Activated CD8-positive, alpha-beta memory T cell treated with anti-CD3 and anti-CD28 coated beads, Interleukin-2, amount 10 ng/mL, durations not matched to agents 7 days and 5 days (primary cell): ENCODE measurements around the gene LEMD2. TPM values are rescaled to one million over a fixed set of nuclear protein-coding genes. Genes with fewer than 3 reads are reported as not detected.

Experiments used
- ATAC-seq: fragments of 150-1000 bp; cut with Tn5 transposase; one replicate; pipeline ENCODE4 v1.10.0; 2021; ENCODE audit warnings: moderate library complexity
- CTCF ChIA-PET: fragments of 350-600 bp; sonication (Branson Sonifier 250); formaldehyde crosslinking; loops from one replicate; lab custom pipeline; 2021; ENCODE audit warnings: antibody characterized with exemption; lab: Charles Lee
- DNase-seq: peaks from one replicate; pipeline ENCODE4 v3.0.0-alpha.2; 2020
- H3K27ac Mint-ChIP-seq: one replicate; pipeline ENCODE4 v1.8.0; 2021; ENCODE audit warnings: mild to moderate bottlenecking, mixed read lengths
- H3K27me3 Mint-ChIP-seq: one replicate; pipeline ENCODE4 v1.8.0; 2021; ENCODE audit warnings: mixed read lengths
- H3K36me3 Mint-ChIP-seq: one replicate; pipeline ENCODE4 v1.8.0; 2021; ENCODE audit warnings: mild to moderate bottlenecking, mixed read lengths
- H3K4me1 Mint-ChIP-seq: one replicate; pipeline ENCODE4 v1.8.0; 2021; ENCODE audit warnings: mixed read lengths
- H3K4me3 Mint-ChIP-seq: one replicate; pipeline ENCODE4 v1.8.0; 2021; ENCODE audit warnings: mild to moderate bottlenecking, moderate library complexity, mixed read lengths
- H3K9me3 Mint-ChIP-seq: one replicate; pipeline ENCODE4 v1.8.0; 2022; ENCODE audit warnings: low read depth, mixed read lengths
- total RNA-seq, 2 experiments: library from RNA; stranded (reverse); gene quantifications; one replicate each; pipeline ENCODE4 v1.2.3, GENCODE V29; 2021

The LEMD2 gene
- total RNA-seq, 2 experiments from 2014 or later, result 64.9 to 80.3 TPM

DNA sequence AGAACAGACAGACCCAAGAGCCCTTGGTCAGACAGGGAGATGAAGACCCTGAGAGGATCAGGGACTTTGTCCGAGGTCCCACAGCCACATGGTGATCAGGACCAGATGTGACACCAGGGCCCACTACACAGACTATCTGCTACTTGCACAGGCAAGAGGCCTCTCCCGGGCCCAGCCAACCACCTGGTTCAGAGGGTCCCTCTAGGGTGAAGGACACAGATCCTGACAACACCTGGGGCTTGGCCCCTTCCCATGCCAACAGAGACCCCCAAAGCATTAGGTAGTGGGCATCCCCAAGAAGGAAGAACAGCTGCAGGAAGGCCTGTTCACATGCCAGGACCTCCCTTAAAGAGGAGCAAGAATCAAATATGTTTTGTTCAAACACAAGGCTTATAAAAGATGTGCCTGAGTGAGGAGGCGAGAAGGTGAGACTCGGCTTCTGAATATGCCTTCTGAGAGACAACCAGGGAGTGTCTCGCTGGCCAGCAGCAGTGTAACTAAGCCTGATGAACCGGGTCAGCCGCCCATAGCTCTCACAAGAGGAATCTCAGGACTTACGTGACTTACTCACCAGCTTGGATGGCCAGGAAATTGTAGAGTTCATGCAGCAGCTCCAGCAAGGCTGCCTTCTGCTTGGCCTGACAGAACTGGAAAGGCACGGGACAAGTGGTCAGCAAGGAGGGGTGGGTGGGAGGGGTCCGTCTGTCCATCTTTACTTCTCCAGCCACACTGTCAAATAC lies 5.0 kb downstream of the LEMD2 start:
- H3K27ac Mint-ChIP-seq, result no peak overlapping the region
- CTCF ChIA-PET, result interaction anchor here (1.2 to 1.7 kb wide), 2 partner anchors 9 to 13 kb away, joined by 3 read pairs; no protein-coding TSS in a partner anchor

DNA sequence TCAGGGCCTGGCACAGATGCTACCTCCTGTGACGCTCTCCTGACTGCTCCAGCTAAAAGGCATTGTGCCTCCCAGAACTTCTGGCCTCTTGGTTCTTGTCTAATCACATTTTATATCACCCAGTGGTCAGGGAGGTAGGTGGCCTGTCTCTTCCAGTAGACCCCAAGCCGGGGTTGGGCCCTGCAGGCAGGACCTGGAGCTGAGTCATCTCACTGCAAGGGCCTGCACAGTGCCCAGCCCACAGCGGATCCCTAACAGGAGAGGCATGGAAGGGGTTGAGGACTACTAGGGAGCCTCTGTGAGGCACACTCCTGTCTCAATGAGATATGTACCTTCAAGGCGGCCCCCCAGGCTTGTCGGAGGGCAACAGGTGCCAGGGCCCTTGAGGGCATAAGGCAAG lies 6.4 kb downstream of the LEMD2 start:
- Mint-ChIP-seq H3K27me3 (no peaks in the 10 kb centered on the region), H3K27ac (peak overlapping the region; percentile 30), H3K36me3 (peaks cover 52% of the 10 kb centered on the region), H3K4me3 (no peak overlapping the region), H3K4me1 (peaks cover 32% of the 10 kb centered on the region), H3K9me3 (no peaks in the 10 kb centered on the region)
- CTCF ChIA-PET, result interaction anchor here (0.8 kb wide), 1 partner anchor 11 kb away, joined by 4 read pairs; no protein-coding TSS in a partner anchor
- ATAC-seq (no peak), DNase-seq (no peak)

More for the DNA sequence above, 5.0 kb downstream of the LEMD2 start:
- DNase-seq, result no peak
- ATAC-seq, result no peak
- peaks cover 37% of the 10 kb centered on the region for H3K4me1 Mint-ChIP-seq
- H3K27me3 Mint-ChIP-seq, result no peaks in the 10 kb centered on the region
- peaks cover 47% of the 10 kb centered on the region for H3K36me3 Mint-ChIP-seq
- no peaks in the 10 kb centered on the region for H3K9me3 Mint-ChIP-seq
- H3K4me3 Mint-ChIP-seq, result no peak overlapping the region

DNA sequence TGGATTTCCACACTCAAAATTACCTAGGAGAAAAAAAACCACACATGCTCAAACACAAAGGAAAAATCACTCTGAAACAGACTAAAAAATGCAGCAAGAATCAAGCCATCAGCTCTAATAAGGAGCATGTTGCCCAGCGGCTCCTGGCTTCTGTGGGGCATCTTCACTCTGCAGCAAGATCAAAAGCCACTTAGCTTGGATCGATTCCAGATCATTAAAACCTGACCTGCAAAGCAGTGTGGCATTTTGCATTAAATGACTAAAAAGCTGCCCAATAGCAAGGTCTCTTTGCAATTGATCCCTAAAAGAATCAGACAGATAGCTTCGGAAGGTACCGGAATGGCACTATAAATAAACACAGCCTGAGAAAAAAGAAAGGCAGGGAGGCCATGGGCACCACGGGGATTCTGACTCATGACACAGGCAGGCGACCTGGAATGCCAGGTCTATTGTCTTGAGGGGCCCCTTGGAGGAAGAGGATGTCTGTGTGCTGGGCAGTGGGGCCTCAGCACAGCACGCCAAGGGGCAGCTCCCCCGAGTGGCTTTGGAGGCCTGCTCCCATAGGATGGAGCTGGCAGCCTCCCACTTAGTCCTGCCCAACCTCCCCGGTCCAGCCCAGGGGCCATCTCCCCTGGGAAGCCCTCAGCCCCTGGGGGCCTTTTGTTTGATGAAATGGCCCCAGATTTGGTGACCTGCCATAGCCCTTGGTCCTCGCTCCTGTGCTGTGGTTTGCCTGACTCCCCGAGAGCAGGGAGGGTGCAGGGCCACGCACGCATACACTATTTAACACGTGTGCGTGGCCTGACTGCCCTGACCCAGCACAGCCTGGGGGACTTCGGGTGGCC lies 7.6 kb downstream of the LEMD2 start:
- ATAC-seq, result no peak
- DNase-seq, result no peak
- Mint-ChIP-seq H3K27me3 (no peaks in the 10 kb centered on the region), H3K27ac (no peak overlapping the region), H3K9me3 (no peaks in the 10 kb centered on the region), H3K4me1 (peaks cover 20% of the 10 kb centered on the region), H3K4me3 (no peak overlapping the region), H3K36me3 (peaks cover 54% of the 10 kb centered on the region)
- CTCF ChIA-PET, result interaction anchor here (0.8 to 2.2 kb wide), 2 partner anchors 10 kb away, joined by 4 to 10 read pairs; no protein-coding TSS in a partner anchor

DNA sequence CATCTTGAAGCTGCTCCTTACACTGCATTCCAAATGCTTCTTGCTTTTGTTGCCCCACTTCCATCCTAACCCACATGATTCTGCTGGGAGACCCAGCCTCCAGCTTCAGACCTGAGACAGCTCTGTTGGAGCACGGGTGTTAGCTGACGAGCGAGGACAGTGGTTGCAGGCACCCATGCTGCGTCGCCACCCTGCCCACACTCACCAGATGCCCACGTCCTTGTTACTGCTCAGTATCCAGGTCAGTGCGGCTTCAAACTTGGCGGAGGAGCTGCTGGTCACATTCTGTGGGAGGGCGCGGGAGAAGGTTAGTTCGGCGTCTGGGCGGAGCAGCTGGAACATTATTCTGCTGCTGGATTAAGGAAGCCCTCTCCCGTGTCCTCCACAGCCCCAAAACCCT lies 9.0 kb downstream of the LEMD2 start:
- CTCF ChIA-PET, result interaction anchor here (1.1 to 2.2 kb wide), 5 partner anchors 8 to 68 kb away, joined by 3 to 10 read pairs (median 5); partner anchors contain the start of genes LEMD2 and UQCC2
- Mint-ChIP-seq H3K4me1 (peaks cover 8% of the 10 kb centered on the region), H3K27me3 (no peaks in the 10 kb centered on the region), H3K4me3 (no peak overlapping the region), H3K9me3 (no peaks in the 10 kb centered on the region), H3K36me3 (peaks cover 58% of the 10 kb centered on the region), H3K27ac (no peak overlapping the region)
- ATAC-seq (no peak), DNase-seq (no peak)

DNA sequence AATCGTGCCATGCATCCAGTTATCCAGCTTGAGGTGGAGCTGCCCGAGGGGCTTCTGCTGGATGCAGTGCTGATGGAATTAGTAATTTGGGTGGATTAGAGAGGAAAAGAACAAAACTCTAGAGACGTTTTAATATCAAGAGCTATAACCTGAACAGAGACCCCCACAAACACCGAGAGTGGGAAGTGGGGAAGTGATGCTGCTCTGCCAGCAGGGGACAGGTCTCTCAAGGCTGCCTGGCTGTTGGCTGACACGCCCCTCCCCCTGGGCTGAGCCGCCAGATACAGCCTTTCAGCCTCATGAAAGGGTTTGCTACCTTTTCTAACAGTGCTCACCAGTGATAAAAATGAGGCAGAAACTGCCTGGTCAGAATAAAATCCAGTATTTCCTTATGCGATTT lies 9.6 kb downstream of the LEMD2 start:
- no peaks in the 10 kb centered on the region for H3K27me3 Mint-ChIP-seq
- H3K9me3 Mint-ChIP-seq, result no peaks in the 10 kb centered on the region
- DNase-seq, result no peak
- peaks cover 6% of the 10 kb centered on the region for H3K4me1 Mint-ChIP-seq
- ATAC-seq, result no peak
- H3K27ac Mint-ChIP-seq, result no peak overlapping the region
- H3K4me3 Mint-ChIP-seq, result no peak overlapping the region
- H3K36me3 Mint-ChIP-seq, result peaks cover 60% of the 10 kb centered on the region
- CTCF ChIA-PET, result interaction anchor here (0.7 to 2.2 kb wide), 6 partner anchors 8 to 248 kb away, joined by 3 to 10 read pairs (median 4); partner anchors contain the start of genes LEMD2 and UQCC2

DNA sequence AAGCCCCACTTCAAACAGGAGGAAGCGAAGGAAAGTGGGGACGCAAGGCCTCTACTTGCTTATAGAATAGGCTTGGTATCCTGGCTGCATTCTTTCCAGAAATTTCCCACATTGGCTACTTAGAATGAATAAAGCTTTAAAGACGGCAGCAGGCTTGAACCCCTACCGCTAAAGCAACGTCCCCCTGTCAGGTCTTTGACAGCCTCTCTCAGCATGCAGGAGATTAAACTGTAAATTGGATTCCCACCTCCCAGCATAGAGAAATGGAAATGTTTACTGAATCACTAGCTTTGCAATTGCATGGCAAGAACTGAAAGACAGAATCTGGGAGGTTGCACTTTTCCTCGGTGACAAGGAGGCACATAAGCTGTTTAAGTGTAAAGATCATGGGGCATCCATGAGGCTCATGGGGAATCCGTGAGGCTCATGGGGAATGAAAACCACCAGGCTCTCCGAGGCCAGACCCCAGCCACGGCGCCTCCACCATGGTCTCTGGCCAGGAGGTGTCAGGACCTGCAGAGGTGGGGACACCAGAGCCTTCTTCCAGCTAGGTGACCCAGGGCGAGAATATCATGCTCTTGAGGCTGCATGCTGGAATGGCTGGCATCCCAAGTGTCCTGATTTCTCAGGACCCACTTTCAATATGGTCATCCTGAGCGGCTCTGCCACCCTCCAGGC lies 10.3 kb downstream of the LEMD2 start:
- DNase-seq, result no peak
- H3K9me3 Mint-ChIP-seq, result no peaks in the 10 kb centered on the region
- peaks cover 6% of the 10 kb centered on the region for H3K4me1 Mint-ChIP-seq
- H3K27me3 Mint-ChIP-seq, result no peaks in the 10 kb centered on the region
- no peak for ATAC-seq
- H3K27ac Mint-ChIP-seq, result no peak overlapping the region
- H3K36me3 Mint-ChIP-seq, result peaks cover 54% of the 10 kb centered on the region
- CTCF ChIA-PET, result interaction anchor here (0.7 to 2.1 kb wide), 3 partner anchors 12 to 249 kb away, joined by 3 to 10 read pairs (median 5); partner anchors contain the start of gene UQCC2
- H3K4me3 Mint-ChIP-seq, result no peak overlapping the region

DNA sequence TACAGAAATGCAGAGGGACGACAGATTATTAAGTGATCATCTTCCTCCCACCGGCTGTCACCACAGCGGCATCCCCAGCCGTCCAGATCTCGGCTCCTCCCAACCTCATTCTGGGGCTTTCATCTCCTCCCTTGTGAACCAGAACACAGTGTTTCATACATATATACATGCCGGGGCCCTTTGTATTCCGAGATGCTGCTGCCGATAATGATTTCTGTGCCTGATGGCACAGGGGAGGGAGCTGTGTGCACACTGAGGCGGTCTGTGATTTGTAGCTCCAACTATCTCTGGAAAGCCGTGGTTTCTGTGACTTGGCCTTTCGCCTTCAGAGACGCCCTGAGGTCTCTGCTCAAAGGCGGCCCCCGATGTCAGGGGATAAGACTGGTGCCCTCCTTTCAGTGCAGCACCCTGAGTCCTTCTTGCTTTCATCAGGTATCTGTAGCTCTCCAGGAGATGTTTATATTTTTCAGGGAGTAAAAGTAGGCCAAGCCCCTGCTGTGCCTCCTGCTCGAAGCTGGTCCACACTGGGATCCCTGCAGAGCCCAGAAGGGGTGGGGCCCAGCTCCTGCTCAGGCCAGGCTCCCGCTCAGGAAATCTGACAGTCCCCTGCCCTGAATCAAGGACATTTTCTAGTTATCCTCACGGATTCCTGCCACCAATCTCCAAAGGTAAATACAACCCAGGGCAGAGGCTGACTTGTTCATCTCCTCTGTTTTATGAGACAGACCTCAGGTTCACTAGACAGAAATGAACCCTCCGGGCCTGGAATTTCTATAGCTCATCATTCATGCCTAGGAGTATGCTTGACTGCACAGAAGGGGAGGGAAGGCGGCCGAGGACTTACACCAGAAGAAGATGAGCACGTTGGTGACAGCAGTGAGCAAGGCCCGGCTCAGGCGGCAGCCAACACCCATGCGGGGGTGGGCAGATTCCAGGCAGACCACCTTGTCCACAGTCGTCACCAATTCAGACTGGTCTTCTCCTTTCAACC lies 11.2 kb downstream of the LEMD2 start:
- no peak overlapping the region for H3K27ac Mint-ChIP-seq
- H3K4me3 Mint-ChIP-seq, result no peak overlapping the region
- CTCF ChIA-PET, result interaction anchor here (0.9 kb wide), 1 partner anchor 250 kb away, joined by 4 read pairs; no protein-coding TSS in a partner anchor
- H3K9me3 Mint-ChIP-seq, result no peaks in the 10 kb centered on the region
- no peak for DNase-seq
- H3K4me1 Mint-ChIP-seq, result peaks cover 6% of the 10 kb centered on the region
- H3K36me3 Mint-ChIP-seq, result peaks cover 53% of the 10 kb centered on the region
- H3K27me3 Mint-ChIP-seq, result no peaks in the 10 kb centered on the region
- ATAC-seq, result no peak

DNA sequence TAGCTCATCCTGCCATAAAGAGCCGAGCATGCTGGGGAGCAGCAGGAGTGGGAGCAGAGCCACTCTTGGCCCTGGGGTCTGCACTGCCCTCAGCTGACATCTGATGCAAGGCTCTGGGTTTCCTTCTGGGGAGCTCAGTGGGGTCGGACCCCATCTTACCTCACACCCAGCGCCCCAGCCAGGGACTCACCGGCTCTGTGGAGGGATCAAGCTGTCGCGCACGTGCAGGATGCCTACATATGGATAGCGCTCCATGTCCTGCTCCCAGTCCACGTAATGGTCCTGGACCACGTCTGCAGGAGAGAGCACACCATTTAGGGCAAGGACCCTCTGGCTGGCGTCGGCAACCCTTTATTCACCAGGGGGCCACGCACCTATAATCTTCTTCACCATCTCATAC lies 12.2 kb downstream of the LEMD2 start:
- CTCF ChIA-PET, result no interaction called here

DNA sequence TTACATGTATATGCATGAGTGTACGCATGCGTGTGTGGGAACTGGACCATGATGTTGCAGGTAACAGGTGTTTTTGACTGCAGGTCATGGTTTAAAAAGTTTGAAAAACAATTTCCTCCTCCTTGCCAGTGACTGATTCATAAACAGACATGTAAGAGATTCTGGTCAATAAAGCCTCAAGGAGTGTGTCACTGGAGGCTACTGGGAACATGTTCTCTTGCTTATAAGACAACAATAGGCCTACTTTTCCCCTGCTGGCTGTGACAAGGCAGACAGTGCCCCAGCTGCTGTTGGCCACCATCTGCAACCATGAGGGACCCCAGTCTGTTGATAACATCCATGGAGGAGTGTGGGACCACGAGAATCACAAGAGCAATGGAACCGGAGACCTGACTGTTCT lies 12.7 kb downstream of the LEMD2 start:
- Mint-ChIP-seq H3K9me3 (no peaks in the 10 kb centered on the region), H3K27me3 (no peaks in the 10 kb centered on the region), H3K4me3 (no peak overlapping the region), H3K27ac (no peak overlapping the region), H3K36me3 (peaks cover 53% of the 10 kb centered on the region), H3K4me1 (peaks cover 9% of the 10 kb centered on the region)
- ATAC-seq (no peak), DNase-seq (no peak)
- CTCF ChIA-PET, result interaction anchor here (1.2 kb wide), 1 partner anchor 251 kb away, joined by 4 read pairs; no protein-coding TSS in a partner anchor

More for the DNA sequence above, 12.2 kb downstream of the LEMD2 start:
- Mint-ChIP-seq H3K36me3 (peaks cover 52% of the 10 kb centered on the region), H3K4me1 (peaks cover 8% of the 10 kb centered on the region), H3K9me3 (no peaks in the 10 kb centered on the region), H3K27ac (no peak overlapping the region), H3K27me3 (no peaks in the 10 kb centered on the region), H3K4me3 (no peak overlapping the region)
- DNase-seq (no peak), ATAC-seq (no peak)

DNA sequence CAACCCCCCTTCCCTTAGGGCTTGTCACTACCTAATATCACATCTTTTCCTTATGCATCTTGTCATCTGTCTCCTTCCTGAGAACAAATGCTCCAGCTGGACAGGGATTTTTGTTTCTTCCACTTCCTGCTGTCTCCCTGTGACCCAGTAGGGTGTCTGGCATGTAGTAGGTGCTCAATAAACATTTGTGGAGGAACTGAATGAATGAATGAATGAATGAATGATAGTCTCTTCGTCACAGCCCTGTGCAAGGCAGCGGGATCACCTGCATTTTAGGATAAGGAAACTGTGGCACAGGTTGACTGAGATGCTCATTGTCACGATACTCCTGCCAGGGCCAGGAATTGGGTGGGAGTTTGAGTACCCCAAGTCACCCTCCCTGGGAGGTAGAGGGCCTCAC lies 14.2 kb downstream of the LEMD2 start:
- peaks cover 10% of the 10 kb centered on the region for H3K4me1 Mint-ChIP-seq
- H3K36me3 Mint-ChIP-seq, result peaks cover 45% of the 10 kb centered on the region
- H3K27ac Mint-ChIP-seq, result no peak overlapping the region
- ATAC-seq (no peak), DNase-seq (no peak)
- peaks cover 3% of the 10 kb centered on the region for H3K27me3 Mint-ChIP-seq
- no peaks in the 10 kb centered on the region for H3K9me3 Mint-ChIP-seq
- no peak overlapping the region for H3K4me3 Mint-ChIP-seq
- CTCF ChIA-PET, result interaction anchor here (1.2 to 10.1 kb wide), 2 partner anchors 10 to 253 kb away, joined by 3 to 192 read pairs; no protein-coding TSS in a partner anchor

DNA sequence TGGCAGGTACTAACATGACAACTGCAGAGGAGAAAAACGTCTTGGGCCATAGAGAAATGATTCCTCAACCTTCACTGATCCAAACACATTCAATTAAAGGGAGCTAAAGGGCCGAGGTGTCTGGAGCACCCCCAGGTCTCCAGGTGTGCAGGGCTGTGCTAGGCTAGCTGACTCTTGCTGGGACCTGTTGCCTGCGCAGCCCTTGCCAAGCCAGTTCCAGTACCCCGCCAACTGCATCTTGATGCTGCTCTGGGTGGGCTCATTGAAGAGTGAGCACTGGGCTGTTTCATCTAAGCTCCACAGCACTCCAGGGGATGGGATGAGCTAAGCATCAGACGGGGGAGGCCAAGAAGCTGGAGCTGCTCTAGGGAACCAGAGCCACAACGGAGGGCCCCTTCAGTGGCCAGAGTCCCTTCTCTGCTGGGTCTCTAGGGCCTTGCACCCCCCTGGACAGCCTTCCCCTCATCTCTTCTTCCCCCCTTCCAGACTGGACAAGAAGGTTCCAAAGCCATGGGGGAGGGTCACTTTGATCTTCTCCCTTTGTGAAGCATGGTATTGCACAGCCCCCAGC lies 15.9 kb downstream of the LEMD2 start:
- Mint-ChIP-seq H3K4me3 (no peak overlapping the region), H3K36me3 (peaks cover 33% of the 10 kb centered on the region), H3K4me1 (peaks cover 12% of the 10 kb centered on the region), H3K9me3 (no peaks in the 10 kb centered on the region), H3K27me3 (peaks cover 5% of the 10 kb centered on the region), H3K27ac (no peak overlapping the region)
- ATAC-seq (no peak), DNase-seq (no peak)
- CTCF ChIA-PET, result interaction anchor here (1.2 to 10.1 kb wide), 11 partner anchors 13 to 372 kb away, joined by 3 to 192 read pairs (median 6); partner anchors contain the start of gene LEMD2
